ENCODE results near the gene TRIM32.
A peak's percentile ranks its signal among the peaks of the same experiment; 100 is the strongest.

The TRIM32 gene

GRCh38 chr9:116687074-116687753 is at the start of gene TRIM32:
TRIM32 (plus strand) TSS chr9:116687305; CDS start chr9:116697743, 10,438 bp downstream.
- peak; percentile 95 for DNase-seq

- DNase-seq, result no peak
These were observed 47.8 kb upstream of the TRIM32 start for GRCh38 chr9:116639251-116639741.

GRCh38 chr9:116641292-116642059 is 45.6 kb upstream of the TRIM32 start:
- no peak for DNase-seq

- no peak for DNase-seq
These were observed 43.4 kb upstream of the TRIM32 start for GRCh38 chr9:116643691-116644090.

GRCh38 chr9:116644091-116644688 is 42.9 kb upstream of the TRIM32 start:
- DNase-seq, result no peak

GRCh38 chr9:116646661-116647514 is 40.2 kb upstream of the TRIM32 start:
- DNase-seq, result no peak

GRCh38 chr9:116647515-116647809 is 39.6 kb upstream of the TRIM32 start:
- no peak for DNase-seq

- DNase-seq, result no peak
These were observed 33.6 kb upstream of the TRIM32 start for GRCh38 chr9:116653348-116654058.

GRCh38 chr9:116654059-116654355 is 33.1 kb upstream of the TRIM32 start:
- no peak for DNase-seq

GRCh38 chr9:116656501-116656971 is 30.6 kb upstream of the TRIM32 start:
- no peak for DNase-seq

GRCh38 chr9:116656977-116657376 is 30.1 kb upstream of the TRIM32 start:
- no peak for DNase-seq

- DNase-seq, result no peak
These were observed 28.8 kb upstream of the TRIM32 start for GRCh38 chr9:116658265-116658664.

- no peak for DNase-seq
These were observed 25.8 kb upstream of the TRIM32 start for GRCh38 chr9:116661037-116661954.

- DNase-seq, result no peak
These were observed 24.3 kb upstream of the TRIM32 start for GRCh38 chr9:116662646-116663310.

GRCh38 chr9:116663581-116663980 is 23.5 kb upstream of the TRIM32 start:
- no peak for DNase-seq

- no peak for DNase-seq
These were observed 18.0 kb upstream of the TRIM32 start for GRCh38 chr9:116668970-116669695.

GRCh38 chr9:116671605-116672004 is 15.5 kb upstream of the TRIM32 start:
- no peak for DNase-seq

- no peak for DNase-seq
These were observed 13.7 kb upstream of the TRIM32 start for GRCh38 chr9:116673375-116673774.

GRCh38 chr9:116674210-116674980 is 12.7 kb upstream of the TRIM32 start:
- no peak for DNase-seq
